ENCODE measurements around the gene ZNF219. TPM values are rescaled to one million over a fixed set of nuclear protein-coding genes. Genes with fewer than 3 reads are reported as not detected.

ZNF219 gene
- total and polyA plus RNA-seq, 2 of the 13 experiments (the other 11 are each of a cell fraction or from before 2014, with no cell fraction given) = 34.5 to 36.6 TPM

- no peak for TF ChIP-seq MAFG (CRISPR knock-in tag; IDR thresholded peaks at IDR 0.05)
- TF ChIP-seq MAX (IDR thresholded peaks at IDR 0.05) = peak; percentile 9; the same call in 1 of the 2 replicates
- TF ChIP-seq NFE2 (CRISPR knock-in tag; IDR thresholded peaks at IDR 0.05) = no peak
- TF ChIP-seq SALL2 (CRISPR knock-in tag; IDR thresholded peaks at IDR 0.05) = no peak
- TF ChIP-seq ZNF746 (CRISPR knock-in tag; IDR thresholded peaks at IDR 0.05) = peak; percentile 54; the same call in 1 of the 2 replicates
- no peak for TF ChIP-seq ZNF615 (CRISPR knock-in tag; IDR thresholded peaks at IDR 0.05; ENCODE audit: borderline replicate concordance)
- no peak for TF ChIP-seq ZBTB40 (IDR thresholded peaks at IDR 0.05)
- TF ChIP-seq ZBTB40 (CRISPR knock-in tag; IDR thresholded peaks at IDR 0.05) = 0 out of 2 replicates have a peak, but pooled peaks have one; percentile 8
- TF ChIP-seq SATB2 (CRISPR knock-in tag; IDR thresholded peaks at IDR 0.05) = no peak
- peak; percentile 50; the same call in 1 of the 2 replicates for TF ChIP-seq SKIL (CRISPR knock-in tag; IDR thresholded peaks at IDR 0.05; ENCODE audit: borderline replicate concordance)
- TF ChIP-seq ZNF572 (CRISPR knock-in tag; IDR thresholded peaks at IDR 0.05) = 0 out of 2 replicates have a peak, but pooled peaks have one; percentile 65
- TF ChIP-seq BRD4 (CRISPR knock-in tag; IDR thresholded peaks at IDR 0.05) = peak; percentile 13; the same call in 1 of the 2 replicates
- peak; percentile 48 for TF ChIP-seq ARID4A (CRISPR knock-in tag; IDR thresholded peaks at IDR 0.05; ENCODE audit: borderline replicate concordance)
Measured at GRCh38 chr14:21071225-21072030, 27.0 kb downstream of the ZNF219 start (continued).

Data from HepG2 (cell line).